Measurements from ENCODE around the gene RFX2. TPM values are rescaled to one million over a fixed set of nuclear protein-coding genes. Genes with fewer than 3 reads are reported as not detected.
"Not testable (repeated sequence)": the region's sequence is repeated elsewhere in the genome, so short reads cannot be mapped to it uniquely, and the experiment has no call there.

RFX2 gene
- total RNA-seq, 1 donor from 2014 or later: 2.4 TPM

DNA sequence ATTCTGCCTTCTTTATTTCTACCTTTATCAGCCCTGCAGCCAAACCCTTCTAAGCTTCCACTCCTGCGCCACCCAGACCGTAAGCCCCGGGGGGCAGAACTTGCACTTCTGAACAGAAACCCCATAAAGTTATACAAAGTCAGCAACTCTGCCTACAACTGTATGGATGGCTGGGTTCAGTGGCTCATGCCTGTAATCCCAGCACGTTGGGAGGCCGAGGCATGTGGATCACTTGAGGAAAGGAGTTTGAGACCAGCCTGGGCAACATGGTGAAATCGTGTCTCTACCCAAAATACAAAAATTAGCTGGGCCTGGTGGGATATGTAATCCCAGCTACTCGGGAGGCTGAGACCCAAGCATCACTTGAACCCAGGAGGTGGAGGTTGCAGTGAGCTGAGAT is 142.7 kb downstream of the RFX2 start:
- peak; percentile 50 for FAIRE-seq
- no peak overlapping the region for H3K4me3 ChIP-seq (ENCODE audit: low read depth, low read length)

GRCh38 chr19:5966941-5967340 is 143.4 kb downstream of the RFX2 start:
- TF ChIP-seq CTCF (IDR thresholded peaks at IDR 0.05; ENCODE audit: insufficient read depth, low read length, severe bottlenecking): no peak
- Histone ChIP-seq H3K4me3 (ENCODE audit: low read depth, low read length) (no peak overlapping the region), H3K36me3 (ENCODE audit: control insufficient read depth, insufficient read depth, low read length) (peaks cover 5% of the 10 kb centered on the region), H3K27me3 (ENCODE audit: control insufficient read depth, insufficient read depth, low read length) (no peaks in the 10 kb centered on the region)
- FAIRE-seq: no peak
- DNase-seq (ENCODE audit: low read depth): no peak

More for the DNA sequence above, 142.7 kb downstream of the RFX2 start:
- no peaks in the 10 kb centered on the region for H3K27me3 ChIP-seq (ENCODE audit: control insufficient read depth, insufficient read depth, low read length)
- no peak for TF ChIP-seq CTCF (IDR thresholded peaks at IDR 0.05; ENCODE audit: insufficient read depth, low read length, severe bottlenecking)
- DNase-seq (ENCODE audit: low read depth): no peak
- peaks cover 5% of the 10 kb centered on the region for H3K36me3 ChIP-seq (ENCODE audit: control insufficient read depth, insufficient read depth, low read length)

DNA sequence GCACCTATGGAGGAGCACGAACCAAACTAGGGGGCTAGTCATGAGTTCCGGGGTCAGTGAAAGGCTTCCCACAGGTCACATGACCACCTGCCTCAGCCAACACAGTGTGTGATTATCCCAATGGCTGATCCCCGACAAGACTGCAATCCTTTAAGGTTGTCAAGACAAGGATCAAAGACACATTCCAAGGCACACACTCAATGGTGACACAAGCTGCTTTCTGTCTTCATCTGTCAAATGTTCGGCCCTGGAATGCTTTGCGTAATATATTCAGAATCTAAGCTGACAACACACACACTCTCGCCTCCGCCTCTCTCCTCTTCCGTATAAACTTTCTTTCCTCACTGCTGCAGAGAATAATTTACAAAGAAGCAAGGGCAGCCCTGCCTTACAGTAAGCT is 144.1 kb downstream of the RFX2 start:
- Histone ChIP-seq H3K36me3 (ENCODE audit: control insufficient read depth, insufficient read depth, low read length) (peaks cover 5% of the 10 kb centered on the region), H3K4me3 (ENCODE audit: low read depth, low read length) (no peak overlapping the region), H3K27me3 (ENCODE audit: control insufficient read depth, insufficient read depth, low read length) (no peaks in the 10 kb centered on the region)
- DNase-seq (ENCODE audit: low read depth) (no peak), FAIRE-seq (peak; percentile 80)
- TF ChIP-seq CTCF (IDR thresholded peaks at IDR 0.05; ENCODE audit: insufficient read depth, low read length, severe bottlenecking): no peak

- Histone ChIP-seq H3K4me3 (ENCODE audit: low read depth, low read length) (no peak overlapping the region), H3K36me3 (ENCODE audit: control insufficient read depth, insufficient read depth, low read length) (peaks cover 5% of the 10 kb centered on the region), H3K27me3 (ENCODE audit: control insufficient read depth, insufficient read depth, low read length) (no peaks in the 10 kb centered on the region)
- FAIRE-seq (no peak), DNase-seq (ENCODE audit: low read depth) (no peak)
- no peak for TF ChIP-seq CTCF (IDR thresholded peaks at IDR 0.05; ENCODE audit: insufficient read depth, low read length, severe bottlenecking)
Measured at GRCh38 chr19:5964816-5965565, 145.3 kb downstream of the RFX2 start.

- DNase-seq (ENCODE audit: low read depth) (no peak), FAIRE-seq (no peak)
- TF ChIP-seq CTCF (IDR thresholded peaks at IDR 0.05; ENCODE audit: insufficient read depth, low read length, severe bottlenecking): no peak
- Histone ChIP-seq H3K36me3 (ENCODE audit: control insufficient read depth, insufficient read depth, low read length) (peaks cover 4% of the 10 kb centered on the region), H3K27me3 (ENCODE audit: control insufficient read depth, insufficient read depth, low read length) (no peaks in the 10 kb centered on the region), H3K4me3 (ENCODE audit: low read depth, low read length) (no peak overlapping the region)
Measured at GRCh38 chr19:5963855-5964254, 146.4 kb downstream of the RFX2 start.

- not testable (repeated sequence) for DNase-seq (ENCODE audit: low read depth); H3K4me3 ChIP-seq (ENCODE audit: low read depth, low read length); H3K36me3 ChIP-seq (ENCODE audit: control insufficient read depth, insufficient read depth, low read length); FAIRE-seq; H3K27me3 ChIP-seq (ENCODE audit: control insufficient read depth, insufficient read depth, low read length)
Measured at GRCh38 chr19:5963259-5963658, 147.0 kb downstream of the RFX2 start.

All from bronchial epithelial cell (primary cell).